ACC112 (cell line): ENCODE results near the gene CHAF1A.

Experiments
- H2AFZ ChIP-seq: fragments of 200-600 bp; sonication (generic); one replicate; pipeline ENCODE4 v1.6.0; 2017; ENCODE audit warnings: antibody characterized with exemption, low read length; ENCODE audit not compliant: unreplicated experiment
- H3K27ac ChIP-seq: fragments of 200-600 bp; sonication (generic); 2 replicates; pipeline ENCODE4 v1.5.1; 2014; ENCODE audit warnings: low read depth, mild to moderate bottlenecking, antibody characterized with exemption, low read length, moderate library complexity
- H3K27me3 ChIP-seq: fragments of 200-600 bp; sonication (generic); 2 replicates; pipeline ENCODE4 v1.6.1; 2014; ENCODE audit warnings: mild to moderate bottlenecking, antibody characterized with exemption, low read length, moderate library complexity, mixed read lengths; ENCODE audit not compliant: insufficient read depth
- H3K36me3 ChIP-seq: fragments of 200-600 bp; sonication (generic); 2 replicates; pipeline ENCODE4 v1.6.1; 2016; ENCODE audit warnings: mild to moderate bottlenecking, antibody characterized with exemption, low read length, moderate library complexity, mixed read lengths; ENCODE audit not compliant: insufficient read depth
- H3K4me1 ChIP-seq: fragments of 200-600 bp; sonication (generic); one replicate; pipeline ENCODE4 v1.6.1; 2016; ENCODE audit warnings: low read length, mixed read lengths; ENCODE audit not compliant: insufficient read depth, unreplicated experiment, control insufficient read depth
- H3K4me3 ChIP-seq: fragments of 200-600 bp; sonication (generic); 2 replicates; pipeline ENCODE4 v1.5.1; 2014; ENCODE audit warnings: mild to moderate bottlenecking, low read depth, low read length
- H3K79me2 ChIP-seq: fragments of 200-600 bp; sonication (generic); one replicate; pipeline ENCODE4 v1.6.0; 2016; ENCODE audit warnings: low read length; ENCODE audit not compliant: control insufficient read depth, unreplicated experiment, insufficient read depth

Gene CHAF1A

DNA sequence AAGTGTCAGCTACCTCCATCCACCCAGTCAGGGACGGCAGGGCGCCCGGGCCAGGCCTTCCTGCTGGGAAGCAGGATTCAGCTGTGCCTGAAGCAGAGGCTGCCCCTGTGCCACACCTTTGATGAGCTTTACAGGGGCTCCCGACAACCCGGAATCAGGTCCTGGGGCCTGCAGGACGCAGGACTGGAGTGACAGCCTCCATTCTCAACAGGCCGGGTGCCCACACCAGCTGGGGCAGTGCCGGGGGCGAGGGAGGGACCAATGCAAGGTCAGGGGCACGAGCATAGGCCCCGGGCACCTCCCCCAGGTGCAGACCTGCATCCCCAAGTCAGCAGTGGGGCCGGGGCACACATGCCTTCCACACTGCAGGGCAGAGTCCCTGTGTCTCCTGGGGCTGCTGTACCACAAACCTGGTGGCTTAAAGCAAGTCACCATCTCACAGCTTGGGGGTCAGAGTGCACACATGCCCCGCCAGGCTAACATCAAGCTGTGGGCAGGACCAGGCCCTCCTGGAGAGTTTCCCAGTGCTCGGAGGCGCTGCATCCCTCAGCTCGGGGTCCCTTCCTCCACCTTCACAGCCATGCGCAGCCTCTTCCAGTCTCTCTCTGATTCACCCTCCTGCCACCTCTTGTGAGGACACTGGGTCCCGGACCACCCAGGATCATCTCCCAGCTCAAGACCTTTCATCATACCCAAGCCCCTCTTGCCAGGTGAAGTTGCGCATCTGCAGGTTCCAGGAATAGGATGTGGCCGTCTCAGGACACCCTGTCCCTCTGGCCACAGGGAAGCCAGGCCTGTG, 41.7 kb downstream of the CHAF1A start:
- no peaks in the 10 kb centered on the region for H3K79me2 ChIP-seq
- no peak overlapping the region for H3K27ac ChIP-seq
- H2AFZ ChIP-seq = no peak overlapping the region
- H3K27me3 ChIP-seq = no peaks in the 10 kb centered on the region
- H3K4me3 ChIP-seq = no peak overlapping the region
- no peaks in the 10 kb centered on the region for H3K4me1 ChIP-seq
- no peaks in the 10 kb centered on the region for H3K36me3 ChIP-seq

DNA sequence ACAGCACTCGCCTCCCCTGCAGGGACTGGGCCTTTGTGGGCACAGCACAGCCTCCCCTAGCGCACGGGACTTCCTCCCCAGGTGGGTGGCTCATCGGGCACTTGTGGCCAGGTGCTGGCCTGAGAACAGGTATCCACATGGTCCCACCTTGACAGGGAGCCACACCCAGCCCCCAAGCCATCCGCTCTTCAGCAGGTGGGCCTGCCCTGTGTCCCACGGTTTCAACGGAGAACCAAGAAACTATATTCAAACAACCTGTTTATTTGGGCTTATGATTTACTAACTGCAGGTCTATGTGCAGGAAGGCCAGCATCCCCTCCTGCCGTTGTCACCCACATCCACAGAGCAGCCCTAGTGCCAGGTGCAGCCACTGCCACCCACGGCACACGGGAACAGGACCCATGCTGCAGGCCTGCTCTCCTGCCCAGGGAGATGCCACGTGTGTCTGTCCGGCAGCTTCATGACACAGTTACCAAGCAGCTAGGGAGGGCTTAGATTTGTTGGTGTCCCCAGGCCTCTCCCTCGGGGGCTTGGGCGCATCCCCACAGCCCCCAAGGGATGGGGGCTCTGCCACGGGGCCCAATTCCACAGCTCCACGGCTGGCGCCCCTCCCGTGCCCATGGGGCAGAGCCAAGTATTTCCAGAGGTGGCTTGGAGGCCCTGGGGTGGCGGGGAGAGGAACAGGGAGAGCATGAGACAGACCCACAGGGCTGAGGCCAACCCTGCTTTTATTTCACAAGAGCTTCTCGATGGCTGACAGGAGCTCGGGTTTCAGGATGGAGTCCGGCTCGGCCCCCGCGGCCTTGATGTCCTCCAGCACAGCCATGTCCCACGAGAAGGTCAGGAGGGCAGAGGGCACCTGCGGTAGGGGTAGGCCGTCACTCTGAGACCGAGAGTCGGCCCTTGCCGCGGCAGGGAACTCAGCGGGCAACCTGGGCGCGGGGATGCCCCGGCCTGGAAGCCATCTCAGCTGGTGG, 42.6 kb downstream of the CHAF1A start:
- no peaks in the 10 kb centered on the region for H3K79me2 ChIP-seq
- H3K36me3 ChIP-seq = no peaks in the 10 kb centered on the region
- no peak overlapping the region for H3K27ac ChIP-seq
- no peaks in the 10 kb centered on the region for H3K4me1 ChIP-seq
- no peak overlapping the region for H2AFZ ChIP-seq
- no peak overlapping the region for H3K4me3 ChIP-seq
- H3K27me3 ChIP-seq = no peaks in the 10 kb centered on the region

DNA sequence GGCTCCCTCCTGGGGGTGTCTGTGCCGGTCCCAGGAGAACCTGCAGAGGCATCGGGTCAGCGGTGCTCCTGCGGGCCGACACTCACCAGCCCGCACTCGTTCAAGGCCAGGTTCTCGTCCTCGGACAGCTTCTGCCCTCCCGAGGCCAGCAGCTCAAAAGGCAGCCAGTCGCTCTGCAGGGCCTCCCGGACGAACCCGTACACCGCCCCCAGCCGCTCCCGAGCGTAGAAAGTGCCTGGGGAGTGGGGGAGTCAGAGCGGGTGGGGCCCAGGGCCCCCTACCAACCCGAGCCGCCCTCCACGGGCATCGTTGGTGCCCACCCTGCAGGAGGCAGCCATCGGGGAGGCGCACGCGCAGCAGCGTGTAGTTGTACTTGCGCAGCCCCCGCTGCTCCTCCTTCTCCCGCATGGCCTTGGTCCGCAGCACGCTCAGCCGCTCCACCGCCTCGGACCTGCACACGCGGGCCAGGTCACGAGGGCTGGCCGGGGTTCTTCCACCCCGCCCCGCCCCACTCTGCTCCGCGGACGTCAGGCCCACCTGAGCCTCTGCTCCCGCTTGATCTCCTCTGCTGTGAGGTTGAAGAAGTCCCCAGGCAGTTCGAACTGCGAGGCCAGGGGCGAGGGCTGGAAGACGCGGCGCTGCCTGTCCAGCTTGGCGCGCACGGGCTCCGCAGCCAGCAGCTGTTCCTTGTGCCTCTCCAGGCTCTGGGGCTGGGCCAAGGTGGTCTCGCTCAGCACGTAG, 43.7 kb downstream of the CHAF1A start:
- Histone ChIP-seq H3K4me1 (no peaks in the 10 kb centered on the region), H3K79me2 (no peaks in the 10 kb centered on the region), H3K27ac (no peak overlapping the region), H3K4me3 (no peak overlapping the region), H3K36me3 (no peaks in the 10 kb centered on the region), H2AFZ (no peak overlapping the region), H3K27me3 (no peaks in the 10 kb centered on the region)

DNA sequence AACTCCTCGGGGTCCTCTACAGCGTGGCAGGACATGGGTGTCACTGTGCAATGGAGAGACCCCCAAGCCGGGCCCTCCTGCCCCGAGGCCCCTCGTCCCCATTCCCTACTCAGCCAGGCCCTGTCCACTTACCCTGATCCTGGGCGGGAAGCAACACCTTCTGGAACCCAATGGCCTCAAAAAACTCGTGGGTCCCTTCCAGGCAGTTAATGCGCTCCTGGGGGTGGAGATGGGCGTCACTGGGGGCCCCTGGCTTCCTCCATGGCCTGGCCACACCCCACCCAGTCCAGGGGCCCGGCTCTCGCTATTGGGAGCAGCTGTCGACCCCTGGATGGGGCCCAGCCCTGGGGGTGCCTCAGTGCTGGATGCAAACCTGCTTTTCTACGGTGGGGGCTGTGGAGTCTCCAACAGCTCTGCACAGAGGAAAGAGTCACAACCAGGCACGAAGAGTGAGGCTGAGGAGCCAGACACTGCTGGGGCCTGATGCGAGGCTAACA, 44.3 kb downstream of the CHAF1A start:
- Histone ChIP-seq H3K36me3 (no peaks in the 10 kb centered on the region), H3K4me3 (no peak overlapping the region), H3K4me1 (no peaks in the 10 kb centered on the region), H3K79me2 (no peaks in the 10 kb centered on the region), H3K27me3 (no peaks in the 10 kb centered on the region), H3K27ac (no peak overlapping the region), H2AFZ (no peak overlapping the region)

DNA sequence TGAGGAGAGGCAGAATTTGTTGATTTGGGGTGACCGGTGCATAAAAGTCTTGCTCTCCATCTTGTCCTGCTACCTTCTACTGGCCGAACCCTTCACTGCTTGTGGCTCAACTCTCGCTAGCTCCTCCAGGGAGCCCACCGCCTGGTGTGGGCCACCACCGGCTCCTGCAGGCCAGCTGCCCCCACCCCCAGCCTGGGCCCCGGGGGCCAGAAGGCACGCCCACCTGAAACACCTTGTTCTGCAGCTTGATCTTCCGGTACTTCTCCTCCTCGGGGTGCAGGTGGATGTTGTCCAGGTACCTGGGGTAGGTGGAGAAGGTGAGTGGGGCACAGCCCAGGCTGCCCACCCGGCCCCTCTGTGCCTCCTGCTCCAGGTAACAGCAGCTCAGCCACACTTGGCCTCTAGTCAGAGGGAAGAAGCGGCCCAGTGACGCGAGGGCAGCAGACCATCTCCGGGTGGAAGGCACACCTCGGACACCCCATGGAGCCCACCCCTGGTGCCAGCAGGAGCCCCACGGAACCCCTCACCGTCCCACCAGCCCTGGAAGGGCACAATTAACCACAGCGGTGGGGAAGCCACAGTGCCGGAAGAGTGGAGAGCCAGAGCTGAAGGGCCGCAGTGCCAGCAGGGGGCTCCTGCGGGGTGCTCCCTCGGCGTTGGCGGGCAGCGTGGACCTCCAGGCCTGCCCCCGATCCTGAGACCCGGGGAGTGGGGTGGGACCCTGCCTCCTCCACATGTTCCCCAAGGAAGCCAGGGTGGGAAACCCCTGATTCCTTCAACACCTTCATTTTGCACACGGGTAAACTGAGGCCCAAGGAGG, 45.1 kb downstream of the CHAF1A start:
- no peaks in the 10 kb centered on the region for H3K36me3 ChIP-seq
- no peak overlapping the region for H3K4me3 ChIP-seq
- no peak overlapping the region for H2AFZ ChIP-seq
- H3K79me2 ChIP-seq = no peaks in the 10 kb centered on the region
- no peak overlapping the region for H3K27ac ChIP-seq
- no peaks in the 10 kb centered on the region for H3K4me1 ChIP-seq
- H3K27me3 ChIP-seq = no peaks in the 10 kb centered on the region

DNA sequence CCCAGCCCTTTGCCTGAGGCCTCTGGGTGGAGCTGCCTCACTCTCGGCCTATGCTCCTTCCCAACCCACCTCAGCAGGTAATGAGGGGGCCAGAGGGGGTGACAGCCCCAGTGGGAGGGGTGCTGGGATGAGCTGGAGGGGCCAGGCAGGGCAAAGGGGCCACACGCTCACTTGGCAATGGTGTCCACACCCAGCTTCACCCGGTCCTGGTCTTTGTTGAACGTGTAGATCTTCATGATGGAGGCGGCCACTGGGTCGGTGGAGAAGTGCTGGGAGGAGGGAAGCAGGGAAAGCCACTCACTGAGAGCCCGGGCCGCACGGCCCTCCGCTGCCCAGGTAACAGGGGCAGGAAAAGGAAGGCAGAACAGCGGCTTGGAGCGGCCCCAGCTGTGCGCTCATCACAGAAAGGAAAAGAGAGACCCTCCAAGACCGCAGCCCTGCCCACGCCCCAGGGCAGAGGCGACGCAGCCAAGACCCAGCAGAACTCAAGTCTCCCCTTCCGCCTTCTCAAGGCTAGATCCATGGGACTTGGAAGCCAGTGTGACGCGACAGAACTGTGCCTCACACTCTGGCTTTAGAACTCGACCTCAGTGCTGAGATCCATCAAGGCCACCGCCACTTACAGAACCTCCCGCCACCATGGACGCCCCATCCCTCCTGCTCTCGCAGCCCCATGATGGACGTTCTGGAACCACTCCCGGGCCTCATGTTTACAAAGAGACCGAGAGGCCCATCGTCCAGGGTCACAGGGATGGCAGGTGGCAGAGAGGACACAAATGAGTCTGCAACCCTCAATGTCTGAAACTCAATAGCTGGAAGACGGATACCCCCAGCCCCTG, 45.9 kb downstream of the CHAF1A start:
- Histone ChIP-seq H3K27ac (no peak overlapping the region), H3K27me3 (no peaks in the 10 kb centered on the region), H3K36me3 (no peaks in the 10 kb centered on the region), H2AFZ (no peak overlapping the region), H3K79me2 (peaks cover 4% of the 10 kb centered on the region), H3K4me1 (no peaks in the 10 kb centered on the region), H3K4me3 (no peak overlapping the region)

DNA sequence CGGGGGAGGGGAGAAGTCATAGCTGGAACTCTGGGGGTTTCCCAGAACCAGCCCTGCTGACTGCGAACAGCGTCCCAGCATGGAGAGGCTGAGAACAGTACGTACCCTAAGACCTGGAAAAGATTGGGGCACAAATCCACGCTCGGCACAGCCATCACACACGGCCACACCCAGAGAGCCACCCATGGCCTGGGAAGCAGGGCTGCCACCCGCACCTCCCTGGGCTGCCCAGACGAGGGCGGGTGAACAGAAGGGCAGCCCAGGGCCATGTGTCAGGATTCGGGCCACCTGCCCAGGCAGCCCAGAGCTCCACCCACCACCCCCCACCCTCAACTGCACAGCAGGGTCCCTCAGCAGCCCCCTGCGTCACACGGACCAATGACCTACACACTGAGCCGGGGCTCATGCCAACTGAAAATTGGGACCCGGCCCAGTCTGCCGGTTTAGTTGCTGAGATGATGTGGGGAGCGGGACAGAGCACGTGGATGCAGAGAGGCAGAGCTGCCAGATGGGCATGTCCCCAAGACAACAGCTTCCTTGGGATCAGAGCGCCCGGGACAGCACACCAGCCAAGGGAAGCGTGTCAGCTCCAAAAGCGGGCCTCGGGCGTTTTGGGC, 46.7 kb downstream of the CHAF1A start:
- H2AFZ ChIP-seq = no peak overlapping the region
- H3K4me1 ChIP-seq = no peaks in the 10 kb centered on the region
- H3K4me3 ChIP-seq = no peak overlapping the region
- no peak overlapping the region for H3K27ac ChIP-seq
- H3K36me3 ChIP-seq = no peaks in the 10 kb centered on the region
- H3K79me2 ChIP-seq = peaks cover 6% of the 10 kb centered on the region
- no peaks in the 10 kb centered on the region for H3K27me3 ChIP-seq

DNA sequence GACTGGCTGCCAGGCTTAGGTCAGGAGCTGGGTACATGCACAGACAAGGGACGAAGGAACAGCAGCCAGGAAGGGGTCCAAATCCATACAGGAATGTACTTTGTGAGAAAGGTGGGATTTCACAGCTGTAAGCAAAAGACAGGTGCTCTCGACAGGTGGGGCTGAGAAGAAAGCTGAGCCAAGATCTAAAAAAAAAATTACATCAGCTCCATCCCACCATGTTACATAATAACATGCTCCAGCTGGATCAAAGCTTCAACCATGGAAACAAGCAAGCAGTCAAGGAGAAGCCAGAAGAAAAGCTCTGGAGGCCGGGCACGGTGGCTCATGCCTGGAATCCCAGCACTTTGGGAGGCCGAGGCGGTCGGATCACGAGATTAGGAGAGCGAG, 47.2 kb downstream of the CHAF1A start:
- no peaks in the 10 kb centered on the region for H3K27me3 ChIP-seq
- H3K27ac ChIP-seq = no peak overlapping the region
- H3K79me2 ChIP-seq = peaks cover 11% of the 10 kb centered on the region
- no peaks in the 10 kb centered on the region for H3K36me3 ChIP-seq
- H3K4me1 ChIP-seq = peaks cover 3% of the 10 kb centered on the region
- no peak overlapping the region for H2AFZ ChIP-seq
- H3K4me3 ChIP-seq = no peak overlapping the region
